T-helper 22 cell (primary cell): Measurements from ENCODE around the gene NFIA.
"Not testable (repeated sequence)": the region's sequence is repeated elsewhere in the genome, so short reads cannot be mapped to it uniquely, and the experiment has no call there.

Experiments
- DNase-seq: peaks from one replicate; pipeline ENCODE4 v3.0.0-alpha.2; 2020; ENCODE audit warnings: low read depth

Gene NFIA

GRCh38 chr1:61457526-61458040 lies 375.2 kb downstream of the NFIA start:
- DNase-seq, result no peak

GRCh38 chr1:61459345-61459744 lies 377.0 kb downstream of the NFIA start:
- no peak for DNase-seq

GRCh38 chr1:61460191-61460590 lies 377.8 kb downstream of the NFIA start:
- no peak for DNase-seq

- DNase-seq, result no peak
These were observed 379.3 kb downstream of the NFIA start for GRCh38 chr1:61461406-61462384.

GRCh38 chr1:61462628-61463027 lies 380.3 kb downstream of the NFIA start:
- no peak for DNase-seq

- no peak for DNase-seq
These were observed 380.9 kb downstream of the NFIA start for GRCh38 chr1:61463220-61463619.

GRCh38 chr1:61467836-61468235 lies 385.5 kb downstream of the NFIA start:
- DNase-seq, result not testable (repeated sequence)

- DNase-seq, result no peak
These were observed 387.0 kb downstream of the NFIA start for GRCh38 chr1:61469365-61469764.

- no peak for DNase-seq
These were observed 390.5 kb downstream of the NFIA start for GRCh38 chr1:61472876-61473275.

GRCh38 chr1:61474269-61474817 lies 392.0 kb downstream of the NFIA start:
- no peak for DNase-seq

- no peak for DNase-seq
These were observed 392.6 kb downstream of the NFIA start for GRCh38 chr1:61474963-61475362.

- DNase-seq, result no peak
These were observed 394.9 kb downstream of the NFIA start for GRCh38 chr1:61477301-61477700.

GRCh38 chr1:61480273-61480935 lies 398.0 kb downstream of the NFIA start:
- no peak for DNase-seq

GRCh38 chr1:61481315-61481715 lies 399.0 kb downstream of the NFIA start:
- no peak for DNase-seq

GRCh38 chr1:61482170-61482734 lies 399.9 kb downstream of the NFIA start:
- DNase-seq, result no peak

GRCh38 chr1:61486783-61487536 lies 404.6 kb downstream of the NFIA start:
- no peak for DNase-seq

- DNase-seq, result no peak
These were observed 405.4 kb downstream of the NFIA start for GRCh38 chr1:61487801-61488200.

- DNase-seq, result no peak
These were observed 408.6 kb downstream of the NFIA start for GRCh38 chr1:61490924-61491323.

- no peak for DNase-seq
These were observed 409.1 kb downstream of the NFIA start for GRCh38 chr1:61491497-61491896.

GRCh38 chr1:61494000-61494399 lies 411.6 kb downstream of the NFIA start:
- DNase-seq, result no peak

- DNase-seq, result no peak
These were observed 414.1 kb downstream of the NFIA start for GRCh38 chr1:61496501-61496900.

GRCh38 chr1:61497013-61497412 lies 414.7 kb downstream of the NFIA start:
- no peak for DNase-seq
